Central memory CD4-positive, alpha-beta T cell (primary cell): ENCODE data around the gene LHX4.

ENCODE experiments used
- DNase-seq: peaks from one replicate; pipeline ENCODE4 v3.0.0; 2022
- total RNA-seq, 3 experiments: gene quantifications; one replicate each; lab custom pipeline; 2026; lab: John Stamatoyannopoulos, UW

LHX4 gene
- total RNA-seq = 0 reads per million in 3 experiments

DNA sequence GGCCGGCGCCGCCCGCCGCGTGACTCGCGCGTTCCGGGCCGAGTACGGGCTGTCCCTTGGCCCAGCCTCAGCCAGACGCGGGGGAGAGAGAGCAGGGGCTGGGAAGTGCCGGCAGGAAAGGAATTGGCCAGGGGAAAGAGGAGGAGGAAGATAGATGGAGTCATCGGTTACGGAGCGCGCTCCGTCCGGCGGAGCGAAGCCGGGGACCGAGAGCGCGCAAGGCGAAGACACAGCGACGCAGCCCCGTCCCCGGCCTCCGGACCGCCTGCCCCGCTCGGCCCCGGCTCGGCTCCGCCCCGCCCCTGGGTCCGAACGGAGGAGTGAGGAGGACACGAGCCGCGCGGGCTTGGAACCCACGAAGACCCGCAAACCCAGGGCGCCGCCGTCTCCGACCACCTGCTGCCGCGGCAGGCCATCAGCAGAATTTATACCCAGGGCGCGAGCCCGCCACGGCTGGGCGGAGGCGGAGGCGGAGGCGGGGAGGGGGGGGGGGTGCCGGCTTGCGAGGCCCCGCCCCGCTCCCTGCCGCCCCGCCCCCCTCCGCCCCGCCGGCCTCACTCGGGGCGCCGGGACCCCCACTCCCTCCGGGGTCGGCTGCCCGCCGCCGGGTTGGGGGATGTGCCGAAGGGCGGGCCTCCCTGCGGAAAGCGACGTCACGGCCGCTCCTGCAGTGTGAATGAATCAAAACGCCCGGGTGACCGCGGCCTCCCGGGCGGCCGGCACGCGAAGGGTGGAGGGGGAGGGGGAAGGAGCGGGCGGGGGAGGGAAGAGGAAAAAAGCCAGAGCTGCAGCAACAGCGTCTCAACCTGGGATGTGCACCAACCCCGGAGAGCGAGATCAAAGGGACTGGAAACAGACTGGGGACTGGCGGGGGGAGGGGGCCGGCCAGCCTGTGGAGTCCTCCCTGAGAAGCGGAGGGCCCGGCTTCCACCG lies at the start of gene LHX4:
Gene LHX4, plus strand, starts transcription at position 782 of the 933 bp plus-strand sequence. CDS start 266 bp downstream, outside the sequence.
- no peak for DNase-seq

DNA sequence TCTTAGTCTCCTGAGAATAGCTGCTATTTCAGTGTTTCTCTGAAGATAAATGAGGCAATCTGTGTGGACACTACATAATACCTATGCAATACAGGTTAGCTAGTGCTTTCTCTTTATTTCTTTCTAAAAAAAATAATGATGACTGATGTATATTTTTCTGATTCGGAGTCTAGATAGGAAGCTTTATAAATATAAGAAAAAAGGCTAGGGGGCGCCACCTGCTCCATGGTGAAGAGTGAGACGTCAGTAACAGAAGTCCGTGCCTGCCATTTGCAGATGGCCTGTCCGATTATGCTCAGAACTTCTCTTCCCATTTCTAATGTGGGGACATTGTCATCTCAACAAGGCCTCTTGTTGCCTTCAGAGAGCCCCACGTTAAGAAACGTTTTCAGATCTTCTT lies 49.0 kb upstream of the LHX4 start:
- no peak for DNase-seq

DNA sequence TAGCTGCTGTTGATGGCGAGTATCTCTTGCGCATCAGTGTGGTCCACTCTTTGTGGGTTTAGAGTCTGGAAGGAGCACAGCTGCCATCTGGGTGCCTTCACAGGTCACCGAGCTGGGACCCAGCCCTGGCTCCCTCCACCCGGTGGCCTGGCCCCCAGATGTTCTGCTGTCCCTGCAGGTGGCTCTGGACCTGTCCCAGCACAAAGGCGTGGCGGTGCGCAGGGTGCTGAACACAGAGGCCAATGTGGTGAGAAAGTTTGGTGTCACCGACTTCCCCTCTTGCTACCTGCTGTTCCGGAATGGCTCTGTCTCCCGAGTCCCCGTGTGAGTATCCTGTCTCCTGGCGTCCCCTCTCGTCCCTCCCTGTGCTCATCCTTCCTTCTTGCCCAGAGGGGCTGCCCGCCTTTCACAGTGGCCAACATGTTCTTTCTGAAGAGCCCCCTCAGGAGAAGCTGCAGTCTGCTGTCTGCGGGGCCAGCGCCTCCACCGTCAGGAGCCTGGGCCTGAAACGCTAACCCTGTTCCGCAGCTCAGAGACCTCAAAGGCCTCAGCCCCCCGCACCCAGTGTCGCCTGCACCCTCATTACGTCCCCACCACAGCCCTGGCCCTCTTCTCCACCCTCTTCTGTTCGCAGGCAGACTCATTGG lies 47.9 kb upstream of the LHX4 start:
- DNase-seq = no peak

DNA sequence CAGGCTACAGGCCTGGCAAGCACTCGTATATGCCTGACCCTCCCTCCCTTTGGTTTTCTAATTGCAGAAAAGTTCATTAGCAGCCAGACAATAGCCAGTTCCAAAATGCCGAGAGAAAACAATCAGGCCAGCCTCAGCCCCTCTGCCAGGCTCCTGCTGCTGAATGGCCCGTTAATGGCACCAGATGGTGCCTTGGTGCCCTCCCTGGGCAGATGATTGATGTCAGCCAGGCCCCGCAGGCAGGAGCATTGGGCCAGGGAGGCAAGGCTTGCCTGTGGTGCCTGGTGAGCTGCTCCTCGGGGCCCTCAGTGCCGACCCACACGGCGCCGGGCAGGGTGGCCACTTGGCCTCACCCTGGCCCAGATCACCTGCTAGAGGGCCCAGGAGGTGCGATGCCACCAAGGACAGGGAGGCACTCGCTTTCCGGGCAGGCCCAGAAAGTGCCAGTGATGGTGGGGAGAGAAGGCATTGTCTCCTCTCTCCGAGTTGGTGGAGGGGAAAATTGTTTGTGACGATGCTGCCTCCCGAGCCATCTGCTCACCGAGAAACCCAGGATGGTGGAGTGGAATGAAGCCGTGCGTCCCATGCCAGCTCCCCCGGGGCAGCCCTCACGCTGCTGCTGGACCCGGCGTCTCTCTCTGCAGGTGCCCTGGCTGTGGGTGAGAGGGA lies 47.3 kb upstream of the LHX4 start:
- DNase-seq = no peak

DNA sequence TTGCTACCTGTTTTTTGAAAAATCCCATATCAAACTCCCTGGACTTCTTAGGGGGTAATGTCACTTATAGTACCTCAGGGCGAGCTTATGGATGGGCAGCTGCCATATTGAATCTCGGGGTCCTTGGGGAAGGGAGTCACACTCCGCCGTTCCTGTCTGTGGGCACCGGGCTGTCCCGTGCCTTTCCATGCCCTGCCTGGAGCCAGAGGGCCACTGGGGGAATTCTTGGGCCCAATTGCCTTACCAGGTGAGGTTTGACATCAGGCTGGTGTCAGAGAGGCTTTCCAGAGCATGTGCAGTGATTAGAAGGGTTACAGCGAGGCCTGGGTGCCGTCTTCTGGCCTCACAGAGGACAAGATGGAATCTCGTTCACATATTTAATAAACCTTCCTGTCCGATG lies 46.6 kb upstream of the LHX4 start:
- DNase-seq = no peak

DNA sequence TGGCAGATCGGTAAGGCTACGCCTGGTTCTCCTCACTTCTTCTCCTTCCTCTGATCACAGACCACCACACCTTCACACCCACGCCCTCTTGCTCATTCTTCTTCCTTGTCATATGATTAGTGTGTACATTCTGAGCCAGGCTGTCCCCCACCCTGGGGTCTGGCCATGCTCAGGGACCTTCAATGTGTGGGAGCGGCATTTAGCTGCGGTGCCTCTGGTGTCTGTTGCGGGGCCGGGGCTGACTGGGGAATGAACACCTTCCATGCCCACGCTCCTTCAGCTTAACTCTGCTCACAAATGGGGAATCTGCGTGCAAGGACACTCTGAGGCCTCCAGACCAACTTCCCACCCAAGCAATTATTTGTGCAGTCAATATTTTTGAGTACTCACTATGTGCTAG lies 46.0 kb upstream of the LHX4 start:
- DNase-seq = no peak

DNA sequence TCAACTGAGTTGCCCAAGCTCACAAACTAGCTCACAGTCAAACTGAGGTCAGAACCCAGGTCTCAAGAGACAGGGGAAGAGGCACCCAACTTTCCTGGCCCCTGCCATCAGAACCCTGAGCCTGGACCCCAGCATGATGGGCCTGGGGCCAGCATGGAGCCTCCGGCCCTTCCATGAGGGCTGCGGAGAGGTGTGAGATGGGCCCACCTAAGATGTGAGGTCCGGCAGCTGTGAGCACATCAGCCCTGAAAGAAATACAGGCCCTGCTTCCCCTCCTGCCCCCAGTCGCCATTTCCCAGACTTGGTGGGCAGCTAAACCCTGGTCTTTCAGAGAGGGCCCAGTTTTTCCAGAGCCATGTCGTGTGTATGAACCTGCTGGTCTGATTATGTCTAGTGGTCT lies 44.8 kb upstream of the LHX4 start:
- DNase-seq = no peak

DNA sequence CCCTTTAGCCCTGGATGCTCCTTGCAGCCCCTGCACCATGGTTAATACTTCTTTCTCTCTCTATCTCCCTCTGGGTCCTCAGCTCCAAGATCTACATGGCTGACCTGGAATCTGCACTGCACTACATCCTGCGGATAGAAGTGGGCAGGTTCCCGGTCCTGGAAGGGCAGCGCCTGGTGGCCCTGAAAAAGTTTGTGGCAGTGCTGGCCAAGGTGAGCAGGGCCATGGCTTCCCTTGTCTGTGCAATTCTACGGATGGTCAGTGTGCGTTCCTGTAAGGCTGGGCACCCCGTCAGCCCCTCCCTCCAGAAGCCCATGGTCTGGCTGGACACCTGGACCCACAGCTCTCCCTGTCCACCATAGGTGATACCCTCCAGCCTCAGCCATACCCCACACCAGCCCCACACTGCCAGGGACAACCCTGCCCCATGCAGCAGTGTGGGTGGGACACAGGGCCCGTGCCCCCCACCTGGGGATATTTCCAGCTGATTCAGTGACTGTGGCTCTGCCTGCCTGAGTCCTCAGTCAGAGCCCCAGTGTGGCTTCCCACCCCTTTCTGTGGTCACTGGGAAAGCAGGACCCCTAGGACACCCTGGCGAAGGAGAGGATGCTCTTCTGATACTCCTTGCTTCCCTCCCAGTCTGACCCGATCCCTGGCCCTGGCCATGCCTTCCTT lies 44.0 kb upstream of the LHX4 start:
- no peak for DNase-seq

DNA sequence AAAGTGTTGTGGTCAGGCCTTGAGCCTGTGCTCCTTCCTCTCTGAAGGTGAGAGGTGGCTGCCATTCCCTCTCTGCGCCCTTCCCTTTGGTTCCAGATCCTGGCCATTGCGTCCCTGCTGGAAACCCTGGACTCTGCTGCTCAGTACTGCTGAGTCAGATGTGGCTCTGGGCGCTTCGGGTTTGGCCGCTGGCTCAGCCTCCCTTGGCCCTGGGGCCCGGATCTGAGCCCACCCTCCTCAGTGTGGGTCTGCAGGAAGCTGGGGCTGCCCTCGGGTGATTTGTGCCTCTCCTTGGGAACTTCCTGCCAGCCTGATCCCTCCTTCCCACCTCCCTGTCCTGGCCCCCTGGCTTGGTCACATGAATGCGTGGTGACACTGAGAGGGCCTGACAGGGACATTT lies 43.2 kb upstream of the LHX4 start:
- DNase-seq = no peak

DNA sequence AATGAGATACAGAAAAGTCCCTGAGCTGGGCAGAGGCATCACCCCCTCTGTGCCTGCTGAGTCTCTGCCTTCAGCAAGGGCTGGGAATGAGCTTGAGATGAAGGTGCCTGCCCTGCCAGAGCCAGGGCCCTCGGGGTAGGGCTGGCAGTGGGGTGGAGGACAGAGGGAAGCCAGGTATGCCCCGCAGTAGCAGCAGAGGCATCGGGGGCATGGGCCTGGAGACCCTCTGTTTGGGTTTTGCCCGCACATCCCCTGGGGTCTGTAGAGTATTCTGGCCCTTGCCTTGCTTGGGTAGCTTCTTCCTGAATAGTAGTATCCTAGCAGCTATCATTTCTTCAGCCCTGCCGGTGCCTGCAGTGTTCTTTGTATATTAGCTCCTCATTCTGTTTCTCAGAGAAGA lies 42.4 kb upstream of the LHX4 start:
- no peak for DNase-seq

DNA sequence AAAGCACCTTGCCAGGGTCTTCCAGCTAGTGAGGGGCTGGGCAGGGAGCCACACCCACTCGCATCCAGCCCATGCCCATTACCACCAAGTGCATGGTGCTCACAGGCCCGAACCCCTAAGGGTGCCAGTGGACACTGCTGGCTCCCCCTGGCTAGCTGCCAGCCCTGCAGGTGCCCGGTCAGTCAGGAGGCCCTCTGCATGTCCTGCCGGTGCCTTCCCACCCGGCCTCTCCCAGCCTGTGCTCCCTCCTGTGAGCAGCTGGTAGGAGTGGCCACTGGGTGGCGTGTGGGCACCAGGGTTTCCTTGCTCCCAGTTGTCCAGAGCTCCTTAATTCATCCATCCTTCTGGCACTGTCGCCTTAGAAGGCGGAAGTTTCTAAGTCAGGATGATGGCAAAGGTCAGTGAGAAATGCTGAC lies 42.0 kb upstream of the LHX4 start:
- no peak for DNase-seq

DNA sequence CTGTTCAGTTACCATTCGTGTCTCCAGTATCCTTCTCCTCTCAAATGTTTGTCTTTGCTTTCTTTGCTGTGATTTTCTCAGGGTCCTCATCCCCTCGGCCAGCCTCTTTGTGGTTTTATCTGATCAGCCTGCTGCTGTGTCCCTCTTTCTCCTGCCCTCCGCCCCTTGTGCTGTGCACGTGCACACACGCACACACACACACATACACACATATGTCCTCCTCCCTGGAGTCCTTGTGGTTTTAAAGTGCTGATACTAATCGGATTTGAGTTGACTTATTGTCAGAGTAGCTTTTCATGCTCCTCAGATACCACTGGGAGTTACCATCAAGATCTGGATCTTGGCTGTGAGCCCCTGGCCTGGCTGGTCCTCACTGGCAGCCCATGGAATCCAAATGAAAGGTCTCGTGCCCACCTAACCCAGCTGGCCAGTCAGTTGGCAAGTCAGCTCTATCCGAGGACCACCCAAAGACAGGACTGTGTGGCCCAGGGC lies 41.3 kb upstream of the LHX4 start:
- no peak for DNase-seq

DNA sequence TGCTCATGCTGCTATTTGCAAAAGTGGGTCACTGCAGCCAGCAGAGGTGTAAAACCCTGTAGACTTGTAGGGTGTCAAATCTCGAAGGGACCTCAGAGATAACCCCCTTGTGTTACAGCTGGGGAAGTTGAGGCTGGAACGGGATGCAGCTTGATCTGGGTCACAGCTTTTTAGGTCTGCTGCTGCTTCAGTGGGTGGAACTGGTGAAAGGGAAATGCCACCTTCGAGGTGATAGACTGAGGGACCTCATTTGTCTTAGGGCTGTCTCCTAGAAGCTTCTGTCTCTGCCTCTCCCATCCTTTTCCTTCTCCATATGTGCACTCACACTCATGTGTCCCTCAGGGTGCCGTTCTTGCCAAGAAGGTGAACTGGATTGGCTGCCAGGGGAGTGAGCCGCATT lies 40.0 kb upstream of the LHX4 start:
- no peak for DNase-seq

DNA sequence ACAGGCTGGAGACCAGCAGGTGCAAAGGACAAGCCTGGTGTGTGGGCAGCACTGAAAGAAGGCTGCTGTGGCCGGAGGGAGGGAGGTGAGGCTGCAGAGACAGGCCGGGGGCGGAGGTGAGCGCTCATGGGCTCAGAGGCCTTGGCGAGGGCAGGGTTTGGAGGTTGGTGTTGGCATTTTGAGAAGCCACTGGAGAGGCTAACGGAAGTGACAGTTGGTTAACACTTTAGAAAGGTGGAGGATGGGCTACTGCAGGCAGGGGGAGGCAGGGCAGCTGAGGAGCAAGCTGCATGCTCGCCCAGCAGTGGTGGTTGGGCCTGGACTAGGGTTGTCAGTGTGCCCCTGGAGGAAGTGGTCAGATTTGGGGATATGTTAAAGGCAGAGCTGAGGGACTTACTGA lies 37.9 kb upstream of the LHX4 start:
- DNase-seq = no peak

DNA sequence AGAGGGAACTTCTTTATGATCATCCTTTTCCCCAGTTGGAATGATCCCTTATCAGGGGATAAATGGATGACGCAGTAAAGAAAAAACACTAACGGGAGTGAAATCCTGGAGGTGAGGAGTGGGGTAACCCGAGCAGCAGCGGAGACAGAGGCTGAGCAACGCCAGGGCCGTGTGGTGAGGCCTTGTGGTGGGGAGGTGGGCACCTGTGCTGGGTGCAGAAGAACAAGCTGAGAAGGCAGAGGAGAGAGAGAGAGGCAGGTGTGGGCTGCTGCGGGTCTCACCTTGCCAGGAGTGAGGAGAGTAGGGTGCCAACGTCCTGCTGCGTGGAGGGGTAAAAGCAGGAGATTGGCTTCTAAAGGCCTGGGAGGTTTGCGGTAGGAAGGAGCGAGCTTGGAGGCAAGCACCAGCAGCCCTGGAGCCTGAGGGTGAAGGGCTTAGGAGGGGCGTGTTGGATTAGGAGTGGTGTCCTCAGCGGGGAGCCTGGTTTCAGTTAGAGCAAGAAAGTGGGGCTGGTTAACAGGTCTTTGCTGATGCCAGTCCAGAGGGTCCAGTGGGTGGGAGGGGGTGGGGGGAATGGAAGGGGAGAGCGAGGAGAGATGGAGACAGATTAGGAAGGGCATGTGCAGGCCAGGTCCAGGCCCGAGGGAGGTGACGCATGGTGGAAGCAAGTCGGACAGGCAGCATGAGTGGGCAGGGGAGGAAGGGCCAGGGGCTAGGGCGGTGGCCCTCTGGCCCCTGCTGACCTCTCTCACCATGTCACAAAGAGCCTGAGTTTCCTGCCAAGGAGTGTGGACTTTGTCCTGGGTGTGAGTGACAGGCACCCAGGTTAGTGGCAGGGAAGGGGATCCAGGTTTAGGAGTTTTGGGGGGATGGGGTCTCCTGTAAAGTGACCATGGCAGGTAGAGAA lies 36.7 kb upstream of the LHX4 start:
- no peak for DNase-seq

DNA sequence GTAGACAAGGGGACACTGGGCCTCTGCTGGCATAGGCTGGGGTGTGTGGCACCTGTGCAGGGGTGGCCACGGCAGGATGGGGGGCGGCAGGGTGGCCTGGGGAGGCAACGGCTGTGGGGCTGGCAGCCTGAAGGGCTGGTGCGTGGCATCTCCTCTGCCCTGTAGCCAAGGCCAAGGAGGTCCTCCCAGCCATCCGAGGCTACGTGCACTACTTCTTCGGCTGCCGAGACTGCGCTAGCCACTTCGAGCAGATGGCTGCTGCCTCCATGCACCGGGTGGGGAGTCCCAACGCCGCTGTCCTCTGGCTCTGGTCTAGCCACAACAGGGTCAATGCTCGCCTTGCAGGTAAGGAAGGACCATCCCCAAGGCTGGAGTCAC lies 36.0 kb upstream of the LHX4 start:
- no peak for DNase-seq

DNA sequence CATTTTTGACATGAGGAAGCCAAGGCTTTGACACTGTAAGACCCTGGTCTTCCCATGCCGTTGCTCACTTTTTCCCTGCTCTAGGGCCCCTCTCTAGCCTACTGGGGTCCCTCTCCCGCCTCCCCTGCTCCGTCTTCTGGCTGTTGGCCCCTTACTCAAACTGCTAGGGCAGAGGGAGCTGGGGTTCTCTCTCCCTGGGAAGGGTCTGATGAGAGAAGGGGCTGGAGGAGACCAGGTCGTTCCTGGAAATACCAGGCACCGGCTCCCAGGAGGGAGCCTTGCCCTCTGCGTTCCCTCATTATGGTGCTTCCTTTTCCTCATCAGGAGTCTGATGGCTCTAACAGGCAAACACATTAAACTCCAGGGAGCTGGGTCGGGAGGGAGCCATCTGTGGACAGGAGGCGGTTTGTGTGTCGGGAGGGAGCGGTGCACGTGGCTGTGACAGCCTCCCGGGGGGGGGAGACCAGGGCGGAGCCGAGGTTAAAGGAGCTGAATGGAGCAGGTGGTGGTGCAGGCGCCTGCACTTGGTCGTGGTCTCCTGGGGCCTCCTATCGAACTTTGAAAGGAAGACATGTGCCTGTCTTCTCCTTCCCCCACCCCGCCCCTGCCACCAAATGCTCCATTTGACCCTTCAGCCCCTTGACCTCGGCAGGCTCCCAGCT lies 35.4 kb upstream of the LHX4 start:
- no peak for DNase-seq

DNA sequence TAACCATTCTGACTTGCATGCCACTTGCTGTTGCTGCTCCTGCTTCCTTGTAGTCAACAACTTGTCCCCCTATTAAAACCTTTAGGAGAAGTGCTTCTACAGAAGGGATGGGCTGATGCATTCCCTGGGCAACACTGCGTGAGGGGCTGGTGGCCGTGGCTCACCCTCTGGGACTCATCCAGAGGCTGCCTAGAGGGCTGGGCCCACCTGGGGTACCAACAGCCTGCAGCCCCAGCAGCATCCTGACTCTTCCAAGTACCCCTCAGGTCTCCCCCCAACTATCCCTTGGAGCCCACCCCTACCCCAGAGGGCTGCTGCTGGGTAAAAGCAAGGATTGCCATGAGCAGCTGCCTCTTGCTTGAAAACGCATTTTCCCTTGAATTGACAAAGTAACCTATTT lies 34.7 kb upstream of the LHX4 start:
- no peak for DNase-seq

DNA sequence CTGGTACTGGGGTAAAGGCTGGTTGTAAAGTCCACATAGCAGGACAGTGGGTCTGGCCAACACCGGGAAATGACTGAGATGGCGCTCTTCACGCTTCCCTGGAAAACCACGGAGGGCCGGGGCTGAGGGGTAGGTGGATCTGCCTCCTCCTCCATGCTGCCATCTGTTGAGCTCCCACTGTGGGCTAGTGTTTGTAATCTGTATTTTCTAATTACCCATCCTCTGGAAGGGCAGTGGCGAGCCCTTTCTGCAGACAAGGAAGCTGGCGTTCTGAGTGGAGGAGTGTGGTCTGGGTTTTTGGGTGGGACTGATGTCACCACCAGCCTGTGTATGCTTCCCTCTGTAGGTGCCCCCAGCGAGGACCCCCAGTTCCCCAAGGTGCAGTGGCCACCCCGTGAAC lies 34.1 kb upstream of the LHX4 start:
- DNase-seq = no peak

DNA sequence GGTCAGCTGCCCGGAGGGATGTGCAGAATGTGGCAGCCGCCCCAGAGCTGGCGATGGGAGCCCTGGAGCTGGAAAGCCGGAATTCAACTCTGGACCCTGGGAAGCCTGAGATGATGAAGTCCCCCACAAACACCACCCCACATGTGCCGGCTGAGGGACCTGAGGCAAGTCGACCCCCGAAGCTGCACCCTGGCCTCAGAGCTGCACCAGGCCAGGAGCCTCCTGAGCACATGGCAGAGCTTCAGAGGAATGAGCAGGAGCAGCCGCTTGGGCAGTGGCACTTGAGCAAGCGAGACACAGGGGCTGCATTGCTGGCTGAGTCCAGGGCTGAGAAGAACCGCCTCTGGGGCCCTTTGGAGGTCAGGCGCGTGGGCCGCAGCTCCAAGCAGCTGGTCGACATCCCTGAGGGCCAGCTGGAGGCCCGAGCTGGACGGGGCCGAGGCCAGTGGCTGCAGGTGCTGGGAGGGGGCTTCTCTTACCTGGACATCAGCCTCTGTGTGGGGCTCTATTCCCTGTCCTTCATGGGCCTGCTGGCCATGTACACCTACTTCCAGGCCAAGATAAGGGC lies 33.5 kb upstream of the LHX4 start:
- no peak for DNase-seq

DNA sequence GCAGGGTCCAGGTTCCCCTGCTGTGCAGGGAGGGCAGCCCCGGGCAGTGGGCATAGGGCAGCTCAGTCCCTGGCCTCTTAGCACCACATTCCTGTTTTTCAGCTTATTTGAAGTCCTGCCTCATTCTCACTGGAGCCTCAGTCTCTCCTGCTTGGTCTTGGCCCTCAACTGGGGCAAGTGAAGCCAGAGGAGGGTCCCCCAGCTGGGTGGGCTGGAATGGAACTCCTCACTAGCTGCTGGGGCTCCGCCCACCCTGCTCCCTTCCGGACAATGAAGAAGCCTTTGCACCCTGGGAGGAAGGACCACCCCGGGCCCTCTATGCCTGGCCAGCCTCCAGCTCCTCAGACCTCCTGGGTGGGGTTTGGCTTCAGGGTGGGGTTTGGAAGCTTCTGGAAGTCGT lies 32.8 kb upstream of the LHX4 start:
- DNase-seq = no peak
